B cell (primary cell): ENCODE measurements around the gene FBP1. TPM values are rescaled to one million over a fixed set of nuclear protein-coding genes. Genes with fewer than 3 reads are reported as not detected.

ENCODE experiments used
- ATAC-seq: fragments of 200-7000 bp; cut with Tn5 transposase; one replicate; pipeline ENCODE4 v1.10.0; 2021; ENCODE audit warnings: low read depth, mild to moderate bottlenecking, moderate number of reproducible peaks, moderate library complexity
- CTCF ChIA-PET: fragments of 350-600 bp; sonication (Branson Sonifier 250); formaldehyde crosslinking; loops from one replicate; lab custom pipeline; 2021; ENCODE audit warnings: antibody characterized with exemption, inconsistent platforms; lab: Charles Lee
- POLR2A ChIA-PET: fragments of 350-600 bp; sonication (Branson Sonifier 250); formaldehyde crosslinking; loops from one replicate; lab custom pipeline; 2021; ENCODE audit warnings: antibody characterized with exemption; lab: Charles Lee
- DNase-seq: peaks from one replicate; pipeline ENCODE4 v3.0.0; 2013
- H2AFZ ChIP-seq: 2 replicates; pipeline ENCODE4 v1.6.1; 2012; ENCODE audit warnings: mild to moderate bottlenecking, low read depth, low read length; ENCODE audit not compliant: insufficient read depth, poor library complexity, severe bottlenecking
- H3K27ac ChIP-seq, 2 donors: 1 replicate in 1 of 2; 2 replicates in 1 of 2; pipeline ENCODE4 v1.5.1; 2012 to 2013; ENCODE audit warnings: low read length in 2 of 2, mild to moderate bottlenecking in 2 of 2, moderate library complexity in 1 of 2
- H3K27me3 ChIP-seq, 4 experiments: fragments of 200-600 bp in 1 of 4; sonication (generic) in 1 of 4; replicated peaks in 1 of 4; 1 replicate in 2 of 4; 2 replicates in 2 of 4; pipeline versions ENCODE4 v1.6.1 to v1.7.0; 2013 to 2016; ENCODE audit warnings: low read length in 3 of 4, mild to moderate bottlenecking in 2 of 4, mixed read lengths in 1 of 4, moderate library complexity in 1 of 4; ENCODE audit not compliant: insufficient read depth in 4 of 4, control insufficient read depth in 3 of 4; ENCODE audit errors: control extremely low read depth in 1 of 4
- H3K36me3 ChIP-seq, 2 experiments: replicated peaks in 1 of 2; 1 replicate in 1 of 2; 2 replicates in 1 of 2; pipeline versions ENCODE4 v1.6.1 to v1.7.1; 2013; ENCODE audit warnings: low read length in 1 of 2; ENCODE audit not compliant: insufficient read depth in 2 of 2, control insufficient read depth in 1 of 2; ENCODE audit errors: control extremely low read depth in 1 of 2, extremely low read depth in 1 of 2
- H3K4me1 ChIP-seq, 2 donors: fragments of 200-600 bp in 1 of 2; sonication (generic) in 1 of 2; 1 replicate in 1 of 2; 2 replicates in 1 of 2; pipeline versions ENCODE4 v1.5.1 to v1.6.1; 2013 to 2017; ENCODE audit warnings: low read length in 2 of 2; ENCODE audit not compliant: control insufficient read depth in 2 of 2, insufficient read depth in 2 of 2
- H3K4me2 ChIP-seq: replicated peaks from 2 replicates; pipeline ENCODE3; 2012; ENCODE audit warnings: mild to moderate bottlenecking, low read depth, low read length; ENCODE audit not compliant: poor library complexity, severe bottlenecking
- H3K4me3 ChIP-seq, 5 experiments: fragments of 200-600 bp in 1 of 5; sonication (generic) in 1 of 5; 1 replicate in 3 of 5; 2 replicates in 2 of 5; pipeline versions ENCODE4 v1.5.1 to v1.7.0; 2011 to 2016; ENCODE audit warnings: low read length in 4 of 5, mild to moderate bottlenecking in 4 of 5, low read depth in 2 of 5, control low read depth in 1 of 5, moderate library complexity in 1 of 5; ENCODE audit not compliant: insufficient read depth in 1 of 5; ENCODE audit errors: control extremely low read depth in 1 of 5, extremely low read depth in 1 of 5
- H3K79me2 ChIP-seq: fragments of 200-600 bp; sonication (generic); one replicate; pipeline ENCODE4 v1.6.0; 2016; ENCODE audit warnings: low read length; ENCODE audit not compliant: control insufficient read depth, insufficient read depth
- H3K9ac ChIP-seq: fragments of 200-600 bp; sonication (generic); 2 replicates; pipeline ENCODE4 v1.6.1; 2017; ENCODE audit warnings: mild to moderate bottlenecking, low read length, moderate library complexity
- H3K9me3 ChIP-seq, 3 donors: one replicate each; pipeline versions ENCODE4 v1.6.1 to v1.7.1; 2013; ENCODE audit warnings: low read length in 2 of 3; ENCODE audit not compliant: control insufficient read depth in 2 of 3, insufficient read depth in 1 of 3; ENCODE audit errors: control extremely low read depth in 1 of 3
- H4K20me1 ChIP-seq: 2 replicates; pipeline ENCODE4 v1.6.0; 2012; ENCODE audit warnings: mild to moderate bottlenecking, low read length; ENCODE audit not compliant: insufficient read depth, control insufficient read depth, poor library complexity, severe bottlenecking
- H3K27ac Mint-ChIP-seq: one replicate; pipeline ENCODE4 v1.8.0; 2021; ENCODE audit warnings: mixed read lengths
- H3K27me3 Mint-ChIP-seq: one replicate; pipeline ENCODE4 v1.8.0; 2021; ENCODE audit warnings: mixed read lengths
- H3K4me1 Mint-ChIP-seq: one replicate; pipeline ENCODE4 v1.8.0; 2021; ENCODE audit warnings: mixed read lengths
- H3K4me3 Mint-ChIP-seq: one replicate; pipeline ENCODE4 v1.8.0; 2021; ENCODE audit warnings: mixed read lengths
- H3K9me3 Mint-ChIP-seq: one replicate; pipeline ENCODE4 v1.8.0; 2022; ENCODE audit warnings: mixed read lengths; ENCODE audit not compliant: insufficient read depth
- EZH2 ChIP-seq: IDR thresholded peaks from 2 replicates; pipeline ENCODE4 v1.6.1; 2012; ENCODE audit warnings: borderline replicate concordance, low read depth, mild to moderate bottlenecking, moderate library complexity, low read length; ENCODE audit not compliant: insufficient read depth, poor library complexity, severe bottlenecking
- WGBS: methylation state at CpG from one replicate; pipeline ENCODE4 v1.1.5; 2013; ENCODE audit warnings: missing lambda C conversion rate; ENCODE audit not compliant: insufficient coverage; 5-methylcytosine and 5-hydroxymethylcytosine counted together
- intact Hi-C: fragments of 100-400 bp; cut with micrococcal nuclease; formaldehyde crosslinking; loops from one replicate; pipeline ENCODE4 v1.10.0; 2022
- polyA plus RNA-seq: library from polyadenylated mRNA; depleted of rRNA; stranded (reverse); fragments of >200 nt; gene quantifications from 2 replicates; pipeline ENCODE4 v1.2.3, GENCODE V29; 2012
- total RNA-seq, 2 donors: library from RNA; stranded (reverse); fragments of 120-200 nt in 1 of 2; gene quantifications; 1 replicate in 1 of 2; 2 replicates in 1 of 2; pipeline versions ENCODE4 v1.2.3 to v1.2.4, GENCODE V29; 2013 to 2022
- TF ChIP-seq, protein P1 (sequence below): fragments of 200-600 bp; IDR thresholded peaks from one replicate; pipeline ENCODE4 v1.8.0; 2022; ENCODE audit warnings: antibody characterized with exemption, mild to moderate bottlenecking

The FBP1 gene
- total and polyA plus RNA-seq, 2 donors (not counting 1 experiment from before 2014, with no cell fraction given): 2.8 TPM

DNA sequence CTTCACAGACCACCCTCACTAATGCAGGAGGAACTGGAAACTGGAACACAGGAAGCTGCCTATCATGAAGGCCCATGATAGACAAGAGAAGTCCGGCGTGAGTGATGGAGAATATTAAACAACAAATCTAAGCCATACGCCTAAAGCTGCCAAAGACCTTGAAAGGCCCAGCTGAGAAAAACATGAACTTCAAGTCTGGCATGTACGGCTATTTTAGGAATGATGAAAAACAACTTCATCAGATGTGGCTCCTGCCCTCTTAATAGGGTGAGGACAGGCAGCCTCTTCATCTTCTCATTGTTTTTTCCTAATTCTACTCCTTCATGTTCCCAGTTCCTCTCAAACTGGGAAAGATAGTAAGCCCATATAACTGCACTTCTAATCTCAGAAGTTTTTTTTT, 20.3 kb downstream of the FBP1 start:
- H3K9ac ChIP-seq: no peak overlapping the region
- H3K4me3 ChIP-seq: no peak overlapping the region
- no peaks in the 10 kb centered on the region for H3K4me1 Mint-ChIP-seq
- no peaks in the 10 kb centered on the region for H3K9me3 Mint-ChIP-seq
- ChIA-PET CTCF (no interaction called here), POLR2A (no interaction called here)
- DNase-seq: no peak
- no peaks in the 10 kb centered on the region for H3K4me1 ChIP-seq
- intact Hi-C loops: no loop called here
- peaks cover 14% of the 10 kb centered on the region for H3K27me3 Mint-ChIP-seq
- H3K79me2 ChIP-seq: no peaks in the 10 kb centered on the region
- H3K27ac ChIP-seq: no peak overlapping the region
- no peaks in the 10 kb centered on the region for H3K9me3 ChIP-seq
- ATAC-seq: no peak
- no peaks in the 10 kb centered on the region for H3K27me3 ChIP-seq
- H3K36me3 ChIP-seq: no peaks in the 10 kb centered on the region
- H2AFZ ChIP-seq: no peak overlapping the region
- no peak overlapping the region for H3K4me3 Mint-ChIP-seq
- 100% methylated on average over 1 of the region's 4 CpGs for WGBS
- no peak overlapping the region for H3K4me2 ChIP-seq
- TF ChIP-seq, protein P1, sequence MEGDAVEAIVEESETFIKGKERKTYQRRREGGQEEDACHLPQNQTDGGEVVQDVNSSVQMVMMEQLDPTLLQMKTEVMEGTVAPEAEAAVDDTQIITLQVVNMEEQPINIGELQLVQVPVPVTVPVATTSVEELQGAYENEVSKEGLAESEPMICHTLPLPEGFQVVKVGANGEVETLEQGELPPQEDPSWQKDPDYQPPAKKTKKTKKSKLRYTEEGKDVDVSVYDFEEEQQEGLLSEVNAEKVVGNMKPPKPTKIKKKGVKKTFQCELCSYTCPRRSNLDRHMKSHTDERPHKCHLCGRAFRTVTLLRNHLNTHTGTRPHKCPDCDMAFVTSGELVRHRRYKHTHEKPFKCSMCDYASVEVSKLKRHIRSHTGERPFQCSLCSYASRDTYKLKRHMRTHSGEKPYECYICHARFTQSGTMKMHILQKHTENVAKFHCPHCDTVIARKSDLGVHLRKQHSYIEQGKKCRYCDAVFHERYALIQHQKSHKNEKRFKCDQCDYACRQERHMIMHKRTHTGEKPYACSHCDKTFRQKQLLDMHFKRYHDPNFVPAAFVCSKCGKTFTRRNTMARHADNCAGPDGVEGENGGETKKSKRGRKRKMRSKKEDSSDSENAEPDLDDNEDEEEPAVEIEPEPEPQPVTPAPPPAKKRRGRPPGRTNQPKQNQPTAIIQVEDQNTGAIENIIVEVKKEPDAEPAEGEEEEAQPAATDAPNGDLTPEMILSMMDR: no peak
- no peak for TF ChIP-seq EZH2
- H3K27ac Mint-ChIP-seq: no peak overlapping the region
- H4K20me1 ChIP-seq: no peaks in the 10 kb centered on the region

DNA sequence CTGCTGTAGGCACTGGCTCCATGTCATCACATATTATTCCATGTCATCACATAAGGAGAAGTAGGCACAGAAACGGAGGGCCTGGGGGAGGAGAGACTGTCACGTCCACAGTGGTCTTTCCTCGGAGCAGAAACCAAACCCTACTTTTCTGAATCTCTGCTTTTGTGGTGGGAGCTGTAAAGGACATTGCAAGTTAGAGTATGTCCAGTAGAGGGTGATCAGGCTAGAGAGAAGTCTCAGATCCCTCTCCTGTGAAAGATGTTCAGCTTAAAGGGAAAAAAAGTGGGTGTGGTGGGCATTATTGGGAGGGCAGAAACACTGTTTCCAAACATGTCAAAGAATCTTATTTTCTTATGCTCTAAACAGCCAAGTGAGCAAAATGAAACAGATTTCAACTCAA, 26.3 kb downstream of the FBP1 start:
- H3K9me3 ChIP-seq: no peaks in the 10 kb centered on the region
- no peaks in the 10 kb centered on the region for H3K9me3 Mint-ChIP-seq
- ChIA-PET CTCF (no interaction called here), POLR2A (no interaction called here)
- intact Hi-C loops: no loop called here
- no peaks in the 10 kb centered on the region for H3K79me2 ChIP-seq
- peaks cover 0 to 18% (median 2%) of the 10 kb centered on the region in 4 experiments for H3K27me3 ChIP-seq
- no peak overlapping the region for H3K27ac Mint-ChIP-seq
- H3K4me2 ChIP-seq: no peak overlapping the region
- no peak for DNase-seq
- no peaks in the 10 kb centered on the region for H3K4me1 Mint-ChIP-seq
- no peak for ATAC-seq
- no peak overlapping the region for H3K4me3 ChIP-seq
- no peaks in the 10 kb centered on the region for H3K4me1 ChIP-seq
- no peak overlapping the region for H3K4me3 Mint-ChIP-seq
- H3K9ac ChIP-seq: no peak overlapping the region
- peaks cover 36% of the 10 kb centered on the region for H3K27me3 Mint-ChIP-seq
- TF ChIP-seq EZH2: no peak
- TF ChIP-seq, protein P1: no peak
- no peak overlapping the region for H2AFZ ChIP-seq
- WGBS: 60% methylated on average over 1 of the region's 3 CpGs
- no peak overlapping the region for H3K27ac ChIP-seq
- H3K36me3 ChIP-seq: no peaks in the 10 kb centered on the region
- H4K20me1 ChIP-seq: no peaks in the 10 kb centered on the region
